GDM1 (cell line): ENCODE measurements around the gene CBLN1.
"Not testable (repeated sequence)": the region's sequence is repeated elsewhere in the genome, so short reads cannot be mapped to it uniquely, and the experiment has no call there.

ENCODE experiments used
- DNase-seq: peaks from one replicate; lab custom pipeline; 2025; lab: John Stamatoyannopoulos, UW

CBLN1 gene

GRCh38 chr16:49277766-49278566, 3.7 kb downstream of the CBLN1 start:
- DNase-seq, result no peak

- DNase-seq, result no peak
These were observed 4.3 kb downstream of the CBLN1 start for GRCh38 chr16:49277386-49277742.

- DNase-seq, result no peak
These were observed 4.8 kb downstream of the CBLN1 start for GRCh38 chr16:49276646-49277385.

- no peak for DNase-seq
These were observed 5.8 kb downstream of the CBLN1 start for GRCh38 chr16:49275870-49276269.

GRCh38 chr16:49275050-49275730, 6.4 kb downstream of the CBLN1 start:
- no peak for DNase-seq

- no peak for DNase-seq
These were observed 7.0 kb downstream of the CBLN1 start for GRCh38 chr16:49274591-49274990.

GRCh38 chr16:49273771-49274170, 7.9 kb downstream of the CBLN1 start:
- DNase-seq, result no peak

GRCh38 chr16:49271363-49271762, 10.3 kb downstream of the CBLN1 start:
- DNase-seq, result no peak

- DNase-seq, result no peak
These were observed 12.4 kb downstream of the CBLN1 start for GRCh38 chr16:49269201-49269600.

GRCh38 chr16:49268667-49269066, 13.0 kb downstream of the CBLN1 start:
- no peak for DNase-seq

GRCh38 chr16:49262501-49262900, 19.1 kb downstream of the CBLN1 start:
- DNase-seq, result no peak

- DNase-seq, result no peak
These were observed 19.7 kb downstream of the CBLN1 start for GRCh38 chr16:49261930-49262329.

- no peak for DNase-seq
These were observed 20.6 kb downstream of the CBLN1 start for GRCh38 chr16:49260956-49261530.

- no peak for DNase-seq
These were observed 21.4 kb downstream of the CBLN1 start for GRCh38 chr16:49260253-49260652.

GRCh38 chr16:49259330-49259729, 22.3 kb downstream of the CBLN1 start:
- DNase-seq, result no peak

- DNase-seq, result no peak
These were observed 30.9 kb downstream of the CBLN1 start for GRCh38 chr16:49250689-49251088.

GRCh38 chr16:49248227-49248626, 33.4 kb downstream of the CBLN1 start:
- DNase-seq, result no peak

GRCh38 chr16:49236216-49236615, 45.4 kb downstream of the CBLN1 start:
- no peak for DNase-seq

GRCh38 chr16:49228335-49228734, 53.3 kb downstream of the CBLN1 start:
- DNase-seq, result not testable (repeated sequence)
